WTC11 (cell line): ENCODE measurements around the gene DEPDC5. TPM values are rescaled to one million over a fixed set of nuclear protein-coding genes. Genes with fewer than 3 reads are reported as not detected.

Source experiments
- ATAC-seq: fragments of 200-7000 bp; cut with Tn5 transposase; 2 replicates; pipeline ENCODE4 v1.10.0; 2021; ENCODE audit warnings: mild to moderate bottlenecking, moderate library complexity
- CTCF ChIA-PET: fragments of 300-600 bp; sonication (Branson Sonifier 250); formaldehyde crosslinking; loops from one replicate; lab custom pipeline; 2021; ENCODE audit warnings: antibody characterized with exemption; lab: Charles Lee
- POLR2A ChIA-PET: fragments of 350-600 bp; sonication (Branson Sonifier 250); formaldehyde crosslinking; loops from one replicate; lab custom pipeline; 2021; ENCODE audit warnings: antibody characterized with exemption; lab: Charles Lee
- DNase-seq: peaks from one replicate; pipeline ENCODE4 v3.0.0; 2021; ENCODE audit warnings: low spot score
- H3K27ac Mint-ChIP-seq: 2 replicates; pipeline ENCODE4 v1.8.0; 2021; ENCODE audit warnings: mixed read lengths
- H3K27me3 Mint-ChIP-seq: 2 replicates; pipeline ENCODE4 v1.8.0; 2021; ENCODE audit warnings: low read depth, mild to moderate bottlenecking, moderate library complexity, mixed read lengths
- H3K36me3 Mint-ChIP-seq: 2 replicates; pipeline ENCODE4 v1.8.0; 2021; ENCODE audit warnings: mixed read lengths
- H3K4me1 Mint-ChIP-seq: 2 replicates; pipeline ENCODE4 v1.8.0; 2022; ENCODE audit warnings: mixed read lengths
- H3K4me3 Mint-ChIP-seq: 2 replicates; pipeline ENCODE4 v1.8.0; 2021; ENCODE audit warnings: mild to moderate bottlenecking, moderate library complexity, mixed read lengths
- H3K9me3 Mint-ChIP-seq: 2 replicates; pipeline ENCODE4 v1.8.0; 2021; ENCODE audit warnings: mixed read lengths
- AFF4 ChIP-seq: sonication (generic); formaldehyde crosslinking; IDR thresholded peaks from 2 replicates; pipeline ENCODE4 v1.8.1; 2023; ENCODE audit warnings: mild to moderate bottlenecking, missing genetic modification reagents, borderline replicate concordance
- ATF1 ChIP-seq: sonication (generic); formaldehyde crosslinking; IDR thresholded peaks from 2 replicates; pipeline ENCODE4 v1.8.1; 2023; ENCODE audit warnings: mild to moderate bottlenecking, moderate library complexity, missing genetic modification reagents
- ATF2 ChIP-seq: sonication (generic); formaldehyde crosslinking; IDR thresholded peaks from 2 replicates; pipeline ENCODE4 v1.8.1; 2022; ENCODE audit warnings: low read depth, missing genetic modification reagents, borderline replicate concordance
- ATF3 ChIP-seq: sonication (generic); formaldehyde crosslinking; conservative IDR thresholded peaks from 2 replicates; pipeline ENCODE4 v1.8.1; 2022; ENCODE audit warnings: mild to moderate bottlenecking, missing genetic modification reagents
- CREM ChIP-seq: sonication (generic); formaldehyde crosslinking; IDR thresholded peaks from 2 replicates; pipeline ENCODE4 v1.8.1; 2022; ENCODE audit warnings: mild to moderate bottlenecking, missing genetic modification reagents, moderate library complexity
- ELF4 ChIP-seq: sonication (generic); formaldehyde crosslinking; IDR thresholded peaks from 2 replicates; pipeline ENCODE4 v1.8.1; 2022; ENCODE audit warnings: low read depth, mild to moderate bottlenecking, moderate library complexity, missing genetic modification reagents
- FOXP1 ChIP-seq: sonication (generic); formaldehyde crosslinking; IDR thresholded peaks from 2 replicates; pipeline ENCODE4 v1.8.0; 2022; ENCODE audit warnings: missing genetic modification reagents, mild to moderate bottlenecking, moderate library complexity, borderline replicate concordance
- GABPB1 ChIP-seq: sonication (generic); formaldehyde crosslinking; IDR thresholded peaks from 2 replicates; pipeline ENCODE4 v1.8.1; 2023; ENCODE audit warnings: mild to moderate bottlenecking, missing genetic modification reagents
- IRF2 ChIP-seq: sonication (generic); formaldehyde crosslinking; IDR thresholded peaks from 2 replicates; pipeline ENCODE4 v1.8.0; 2022; ENCODE audit warnings: low read depth, missing genetic modification reagents, borderline replicate concordance
- JUN ChIP-seq: sonication (generic); formaldehyde crosslinking; IDR thresholded peaks from 2 replicates; pipeline ENCODE4 v1.8.0; 2023; ENCODE audit warnings: mild to moderate bottlenecking, missing genetic modification reagents
- MAX ChIP-seq: sonication (generic); formaldehyde crosslinking; IDR thresholded peaks from 2 replicates; pipeline ENCODE4 v1.8.0; 2022; ENCODE audit warnings: mild to moderate bottlenecking, missing genetic modification reagents
- NR1H2 ChIP-seq: sonication (generic); formaldehyde crosslinking; IDR thresholded peaks from 2 replicates; pipeline ENCODE4 v1.9.0; 2021; ENCODE audit warnings: mild to moderate bottlenecking, moderate library complexity, missing genetic modification reagents
- SP1 ChIP-seq: sonication (generic); formaldehyde crosslinking; conservative IDR thresholded peaks from 2 replicates; pipeline ENCODE4 v1.8.1; 2022; ENCODE audit warnings: missing genetic modification reagents
- STAT6 ChIP-seq: sonication (generic); formaldehyde crosslinking; conservative IDR thresholded peaks from 2 replicates; pipeline ENCODE4 v1.8.1; 2023; ENCODE audit warnings: mild to moderate bottlenecking, low read depth, missing genetic modification reagents, moderate library complexity
- TCF7 ChIP-seq: sonication (generic); formaldehyde crosslinking; IDR thresholded peaks from 2 replicates; pipeline ENCODE4 v1.8.0; 2022; ENCODE audit warnings: mild to moderate bottlenecking, low read depth, missing genetic modification reagents, moderate library complexity
- TP53 ChIP-seq: sonication (generic); formaldehyde crosslinking; IDR thresholded peaks from 2 replicates; pipeline ENCODE4 v1.8.1; 2023; ENCODE audit warnings: mild to moderate bottlenecking, missing genetic modification reagents
- ZNF138 ChIP-seq: sonication (generic); formaldehyde crosslinking; conservative IDR thresholded peaks from 2 replicates; pipeline ENCODE4 v1.8.1; 2022; ENCODE audit warnings: mild to moderate bottlenecking, moderate library complexity, missing genetic modification reagents
- ZNF263 ChIP-seq: sonication (generic); formaldehyde crosslinking; IDR thresholded peaks from 2 replicates; pipeline ENCODE4 v1.8.1; 2022; ENCODE audit warnings: low read depth, mild to moderate bottlenecking, moderate library complexity, missing genetic modification reagents
- ZNF396 ChIP-seq: fragments of 250-450 bp; sonication (Bioruptor Pico); IDR thresholded peaks from 2 replicates; pipeline ENCODE4 v1.8.0; 2021; ENCODE audit warnings: mild to moderate bottlenecking, moderate library complexity, borderline replicate concordance
- ZNF416 ChIP-seq: fragments of 250-450 bp; sonication (Bioruptor Pico); IDR thresholded peaks from 2 replicates; pipeline ENCODE4 v1.9.0; 2021; ENCODE audit warnings: mild to moderate bottlenecking, inconsistent platforms
- ZNF423 ChIP-seq: fragments of 250-450 bp; sonication (Bioruptor Pico); IDR thresholded peaks from 2 replicates; pipeline ENCODE4 v2.1.2; 2022; ENCODE audit warnings: mild to moderate bottlenecking, moderate library complexity
- ZNF425 ChIP-seq: fragments of 250-450 bp; sonication (Bioruptor Pico); conservative IDR thresholded peaks from 2 replicates; pipeline ENCODE4 v1.9.0; 2021; ENCODE audit warnings: mild to moderate bottlenecking
- ZSCAN18 ChIP-seq: fragments of 250-450 bp; sonication (Bioruptor Pico); IDR thresholded peaks from 2 replicates; pipeline ENCODE4 v2.1.2; 2022; ENCODE audit warnings: mild to moderate bottlenecking, moderate library complexity
- total RNA-seq: library from RNA; stranded (reverse); gene quantifications from 3 replicates; pipeline ENCODE4 v1.2.3, GENCODE V29; 2021

Gene DEPDC5
- total RNA-seq, 1 experiment from 2014 or later = 40.5 TPM

- H3K27ac Mint-ChIP-seq = no peak overlapping the region
- no peaks in the 10 kb centered on the region for H3K27me3 Mint-ChIP-seq
- peaks cover 3% of the 10 kb centered on the region; the same call in 1 of the 2 replicates for H3K4me1 Mint-ChIP-seq
- H3K9me3 Mint-ChIP-seq = no peaks in the 10 kb centered on the region
- TF ChIP-seq FOXP1 (CRISPR knock-in tag) (no peak), MAX (no peak), JUN (no peak), NR1H2 (CRISPR knock-in tag) (no peak), ZNF396 (CRISPR knock-in tag) (no peak), AFF4 (CRISPR knock-in tag) (no peak), ELF4 (CRISPR knock-in tag) (no peak), ATF3 (CRISPR knock-in tag) (no peak), TP53 (CRISPR knock-in tag) (no peak), IRF2 (no peak), CREM (CRISPR knock-in tag) (no peak), ZNF423 (CRISPR knock-in tag) (no peak), ATF1 (no peak), TCF7 (CRISPR knock-in tag) (no peak)
- peaks cover 23% of the 10 kb centered on the region for H3K36me3 Mint-ChIP-seq
- ATAC-seq (peak; percentile 94), DNase-seq (no peak)
- H3K4me3 Mint-ChIP-seq = no peak overlapping the region
- ChIA-PET CTCF (interaction anchor here (0.7 to 1.6 kb wide), 3 partner anchors 63 to 240 kb away, joined by 3 to 7 read pairs (median 5); no protein-coding TSS in a partner anchor), POLR2A (no interaction called here)
Observed at GRCh38 chr22:31730344-31730711, 23.5 kb upstream of the DEPDC5 start.

GRCh38 chr22:31732089-31732829 is 21.6 kb upstream of the DEPDC5 start:
- ChIA-PET POLR2A (no interaction called here), CTCF (interaction anchor here (1.4 kb wide), 1 partner anchor 66 kb away, joined by 3 read pairs; no protein-coding TSS in a partner anchor)
- no peaks in the 10 kb centered on the region for H3K27me3 Mint-ChIP-seq
- peaks cover 3% of the 10 kb centered on the region; the same call in 1 of the 2 replicates for H3K4me1 Mint-ChIP-seq
- ATAC-seq (no peak), DNase-seq (no peak)
- H3K27ac Mint-ChIP-seq = peak overlapping the region; percentile 5; the same call in 1 of the 2 replicates
- peaks cover 19% of the 10 kb centered on the region for H3K36me3 Mint-ChIP-seq
- H3K9me3 Mint-ChIP-seq = no peaks in the 10 kb centered on the region
- H3K4me3 Mint-ChIP-seq = no peak overlapping the region
- TF ChIP-seq ATF2 (CRISPR knock-in tag) = no peak
- no peak for TF ChIP-seq ZNF425 (CRISPR knock-in tag)
- TF ChIP-seq ZNF416 = no peak
- no peak for TF ChIP-seq ZNF138 (CRISPR knock-in tag)
- no peak for TF ChIP-seq STAT6 (CRISPR knock-in tag)
- TF ChIP-seq ZSCAN18 (CRISPR knock-in tag) = no peak
- no peak for TF ChIP-seq ZNF423 (CRISPR knock-in tag)
- no peak for TF ChIP-seq GABPB1 (CRISPR knock-in tag)
- TF ChIP-seq ZNF263 (CRISPR knock-in tag) = no peak
- no peak for TF ChIP-seq SP1 (CRISPR knock-in tag)
